AG09309 (cell line): ENCODE results near the gene MRGPRE.
"Not testable (repeated sequence)": the region's sequence is repeated elsewhere in the genome, so short reads cannot be mapped to it uniquely, and the experiment has no call there.

Experiments used
- DNase-seq: peaks from one replicate; pipeline ENCODE4 v3.0.0-alpha.2; 2010; ENCODE audit warnings: low read depth
- H3K4me3 ChIP-seq: 2 replicates; pipeline ENCODE4 v1.5.1; 2011; ENCODE audit warnings: mild to moderate bottlenecking, low read depth, low read length, moderate library complexity; ENCODE audit not compliant: control insufficient read depth
- TF ChIP-seq, protein P1 (sequence below): IDR thresholded peaks from 2 replicates; pipeline ENCODE4 v1.5.1; 2011; ENCODE audit warnings: mild to moderate bottlenecking, low read depth, low read length, inconsistent platforms; ENCODE audit not compliant: insufficient read depth, control insufficient read depth; ENCODE audit errors: missing control alignments

The MRGPRE gene, protein sequence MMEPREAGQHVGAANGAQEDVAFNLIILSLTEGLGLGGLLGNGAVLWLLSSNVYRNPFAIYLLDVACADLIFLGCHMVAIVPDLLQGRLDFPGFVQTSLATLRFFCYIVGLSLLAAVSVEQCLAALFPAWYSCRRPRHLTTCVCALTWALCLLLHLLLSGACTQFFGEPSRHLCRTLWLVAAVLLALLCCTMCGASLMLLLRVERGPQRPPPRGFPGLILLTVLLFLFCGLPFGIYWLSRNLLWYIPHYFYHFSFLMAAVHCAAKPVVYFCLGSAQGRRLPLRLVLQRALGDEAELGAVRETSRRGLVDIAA

DNA sequence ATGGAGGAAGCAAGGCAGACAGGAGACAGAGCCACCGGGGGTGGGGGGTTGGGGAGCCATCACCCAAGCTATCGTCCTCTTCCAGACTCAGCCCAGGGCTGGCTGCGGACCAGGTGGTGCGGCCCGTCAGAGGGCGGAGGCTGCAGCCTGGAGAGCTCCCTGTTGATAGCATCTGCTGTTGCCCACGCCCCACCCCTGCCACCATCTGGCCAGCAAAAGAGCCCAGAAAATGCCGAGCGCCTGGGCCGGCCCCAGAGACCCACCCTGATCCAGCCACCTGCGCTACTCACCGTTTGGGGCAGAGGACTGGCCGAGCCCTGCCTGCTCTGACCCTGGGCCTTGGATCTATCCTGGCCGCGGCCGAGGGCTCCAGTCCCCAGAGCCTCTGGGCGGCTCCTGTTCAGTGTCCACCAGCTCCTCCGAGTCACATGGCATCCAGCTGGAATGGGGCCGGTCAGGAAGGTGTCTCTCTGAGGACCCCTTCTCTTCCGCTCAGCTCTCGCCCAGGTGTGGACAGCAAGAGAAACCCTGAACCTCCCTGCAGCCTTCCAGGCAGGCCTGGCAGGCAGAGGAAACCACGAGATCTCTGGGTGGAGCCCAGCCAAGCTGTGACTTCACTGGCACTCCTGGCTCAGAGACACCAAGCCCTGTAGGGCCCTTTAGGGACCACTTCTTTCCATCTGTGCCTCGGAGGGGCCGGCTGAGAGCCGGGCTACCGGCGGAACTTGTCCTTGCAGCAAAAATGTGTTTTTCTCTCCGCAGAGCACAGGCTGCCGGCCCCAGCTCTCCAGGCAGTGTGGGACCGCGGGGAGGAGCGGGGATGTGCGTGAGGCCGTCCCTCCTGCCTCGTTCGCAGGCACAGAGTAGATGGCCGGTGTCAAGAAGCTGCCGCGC lies at the start of gene MRGPRE:
MRGPRE (minus strand) TSS at position 567 of the 894 bp plus-strand sequence. CDS start 3,618 bp downstream, outside the sequence.
- no peak within 1 kb of the TSS for H3K4me3 ChIP-seq
- TF ChIP-seq, protein P1, sequence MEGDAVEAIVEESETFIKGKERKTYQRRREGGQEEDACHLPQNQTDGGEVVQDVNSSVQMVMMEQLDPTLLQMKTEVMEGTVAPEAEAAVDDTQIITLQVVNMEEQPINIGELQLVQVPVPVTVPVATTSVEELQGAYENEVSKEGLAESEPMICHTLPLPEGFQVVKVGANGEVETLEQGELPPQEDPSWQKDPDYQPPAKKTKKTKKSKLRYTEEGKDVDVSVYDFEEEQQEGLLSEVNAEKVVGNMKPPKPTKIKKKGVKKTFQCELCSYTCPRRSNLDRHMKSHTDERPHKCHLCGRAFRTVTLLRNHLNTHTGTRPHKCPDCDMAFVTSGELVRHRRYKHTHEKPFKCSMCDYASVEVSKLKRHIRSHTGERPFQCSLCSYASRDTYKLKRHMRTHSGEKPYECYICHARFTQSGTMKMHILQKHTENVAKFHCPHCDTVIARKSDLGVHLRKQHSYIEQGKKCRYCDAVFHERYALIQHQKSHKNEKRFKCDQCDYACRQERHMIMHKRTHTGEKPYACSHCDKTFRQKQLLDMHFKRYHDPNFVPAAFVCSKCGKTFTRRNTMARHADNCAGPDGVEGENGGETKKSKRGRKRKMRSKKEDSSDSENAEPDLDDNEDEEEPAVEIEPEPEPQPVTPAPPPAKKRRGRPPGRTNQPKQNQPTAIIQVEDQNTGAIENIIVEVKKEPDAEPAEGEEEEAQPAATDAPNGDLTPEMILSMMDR, result no peak
- no peak for DNase-seq

DNA sequence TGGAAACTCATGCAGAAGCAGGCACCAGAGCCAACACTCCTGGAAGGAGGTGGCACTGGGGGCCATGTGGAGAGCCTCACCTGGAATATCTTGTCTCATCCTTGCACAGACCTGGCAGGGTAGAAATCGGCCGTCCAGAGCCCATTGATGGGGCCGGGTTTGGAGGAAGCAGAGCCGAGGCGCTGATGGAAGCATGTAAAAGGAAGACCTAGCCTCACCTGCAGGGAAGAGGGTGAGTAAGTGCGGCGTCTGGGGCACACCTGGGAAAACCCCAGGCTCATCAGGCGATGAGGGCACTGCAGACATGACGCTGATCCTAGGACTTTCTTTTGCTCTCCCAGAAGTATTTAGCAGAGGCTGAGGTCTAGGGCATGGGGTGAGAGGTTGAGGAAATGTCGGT lies 48.9 kb upstream of the MRGPRE start:
- DNase-seq, H3K4me3 ChIP-seq: not testable (repeated sequence)

DNA sequence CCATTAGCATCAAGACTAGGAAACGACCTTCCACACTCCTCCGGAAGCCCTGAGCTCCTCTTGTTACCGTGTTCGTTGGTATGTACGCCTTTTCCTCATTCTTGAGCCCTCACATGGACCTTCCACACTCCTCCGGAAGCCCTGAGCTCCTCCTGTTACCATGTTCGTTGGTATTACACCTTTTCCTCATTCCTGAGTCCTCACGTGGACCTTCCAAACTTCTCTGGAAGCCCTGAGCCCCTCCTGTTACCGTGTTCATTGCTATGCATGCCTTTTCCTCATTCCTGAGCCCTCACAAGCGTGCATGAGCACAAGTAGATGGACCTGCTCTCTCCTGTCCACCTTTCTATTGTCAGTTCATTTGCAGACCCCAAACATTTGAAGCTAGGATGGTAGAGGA lies 48.4 kb upstream of the MRGPRE start:
- DNase-seq, H3K4me3 ChIP-seq: not testable (repeated sequence)

DNA sequence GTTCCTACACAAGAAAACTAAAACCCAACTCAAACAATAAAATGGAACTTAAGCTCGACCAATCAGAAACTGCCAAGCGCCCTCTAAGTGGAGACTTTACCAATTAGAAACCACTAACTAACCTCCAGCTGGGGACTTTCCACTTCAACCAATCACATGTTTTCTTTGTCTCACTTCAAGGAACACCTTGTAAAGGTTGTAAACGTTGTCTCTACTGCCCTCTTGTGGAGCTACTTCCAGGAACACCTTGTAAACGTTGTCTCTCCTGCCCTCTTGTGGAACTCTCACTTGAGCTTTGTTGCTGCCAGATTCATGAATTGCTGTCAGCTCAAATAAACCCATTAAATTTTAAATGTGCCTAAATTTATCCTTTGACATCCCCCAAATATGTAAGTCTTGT lies 46.7 kb upstream of the MRGPRE start:
- DNase-seq, H3K4me3 ChIP-seq: not testable (repeated sequence)

DNA sequence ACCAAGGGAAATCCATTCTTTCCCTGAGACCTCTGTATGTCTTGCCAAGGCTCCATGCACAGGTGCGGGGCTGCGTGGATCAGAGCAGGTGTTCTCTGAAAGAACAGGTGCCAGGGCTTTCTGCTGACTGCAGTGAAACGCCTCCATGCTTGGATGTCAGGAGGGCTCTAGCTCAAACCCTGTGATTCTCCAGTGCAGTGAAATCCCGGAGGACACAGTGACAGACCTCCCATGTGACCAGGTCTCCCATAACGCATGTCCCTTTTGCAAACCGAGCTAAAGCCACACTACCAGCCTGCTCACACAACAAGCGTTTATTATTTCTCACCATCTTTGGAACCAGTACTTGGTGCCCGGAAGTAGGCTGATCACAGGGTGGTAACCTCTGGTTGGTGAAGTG lies 41.4 kb upstream of the MRGPRE start:
- DNase-seq, result not testable (repeated sequence)

DNA sequence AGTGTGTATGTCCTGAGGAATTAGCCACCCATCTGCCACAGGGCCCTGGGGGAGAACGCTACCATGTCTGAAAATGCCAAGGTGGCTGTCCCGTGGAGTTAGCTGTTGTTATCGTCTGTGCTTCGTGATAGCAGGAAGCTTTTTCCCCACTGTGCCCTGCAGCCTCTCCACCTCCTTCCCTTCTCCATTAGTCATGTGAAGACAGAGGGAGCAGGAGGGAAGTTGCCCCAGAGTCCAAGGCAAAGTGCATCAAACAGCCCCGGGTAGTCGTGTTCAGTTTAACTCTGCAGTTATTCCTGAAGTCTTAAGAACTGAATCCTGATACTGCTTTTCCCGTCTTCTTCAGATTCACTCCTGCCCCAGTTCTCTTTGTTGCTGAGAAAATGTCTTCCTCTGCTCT lies 30.3 kb upstream of the MRGPRE start:
- not testable (repeated sequence) for H3K4me3 ChIP-seq, DNase-seq

More for the DNA sequence above, 41.4 kb upstream of the MRGPRE start:
- H3K4me3 ChIP-seq, result not testable (repeated sequence)

DNA sequence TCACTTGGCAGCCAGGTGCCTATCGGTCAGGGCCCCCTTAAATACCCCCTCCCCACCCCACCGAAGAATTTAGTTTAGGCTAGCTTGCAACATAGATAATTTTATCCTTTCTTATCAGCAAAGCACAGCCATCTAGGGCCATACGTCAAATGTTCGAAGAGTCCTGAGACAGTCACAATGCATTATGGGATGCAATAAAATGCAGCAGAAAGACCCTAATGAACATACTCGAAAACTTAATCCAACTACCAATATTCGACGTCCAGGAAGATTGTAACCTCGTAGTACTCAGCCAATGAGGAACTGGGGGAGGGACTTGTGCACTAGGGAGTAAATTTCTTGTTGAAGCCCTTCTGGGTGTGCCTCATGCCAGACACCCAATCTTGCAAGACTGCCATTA lies 29.6 kb upstream of the MRGPRE start:
- not testable (repeated sequence) for H3K4me3 ChIP-seq, DNase-seq

DNA sequence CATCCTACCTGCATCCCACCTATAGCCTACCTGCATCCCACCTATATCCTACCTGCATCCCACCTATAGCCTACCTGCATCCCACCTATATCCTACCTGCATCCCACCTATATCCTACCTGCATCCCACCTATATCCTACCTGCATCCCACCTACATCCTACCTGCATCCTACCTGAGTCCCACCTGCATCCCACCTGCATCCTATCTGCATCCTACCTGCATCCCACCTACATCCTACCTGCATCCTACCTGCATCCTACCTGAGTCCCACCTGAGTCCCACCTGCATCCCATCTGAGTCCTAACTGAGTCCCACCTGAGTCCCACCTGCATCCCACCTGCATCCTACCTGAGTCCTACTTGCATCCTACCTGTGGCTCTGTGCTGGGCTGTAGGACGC lies 25.3 kb upstream of the MRGPRE start:
- DNase-seq, H3K4me3 ChIP-seq: not testable (repeated sequence)

DNA sequence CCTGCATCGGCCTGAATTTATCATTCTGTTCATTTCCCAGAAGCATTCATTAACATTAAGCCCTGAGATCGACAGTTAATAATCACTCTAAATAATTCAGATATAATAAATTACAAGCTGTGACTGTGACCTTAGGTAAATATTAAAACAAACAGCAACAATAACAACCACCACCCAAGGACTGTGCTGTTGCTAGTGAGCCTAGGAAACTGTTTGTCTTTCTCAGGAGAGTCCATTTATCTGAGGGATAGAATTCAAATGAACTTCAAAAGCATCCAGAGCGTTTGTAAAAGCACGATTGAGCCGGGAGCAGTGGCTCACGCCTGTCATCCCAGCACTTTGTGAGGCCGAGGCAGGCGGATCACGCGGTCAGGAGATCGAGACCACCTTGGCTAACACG lies 23.0 kb upstream of the MRGPRE start:
- DNase-seq, H3K4me3 ChIP-seq: not testable (repeated sequence)

DNA sequence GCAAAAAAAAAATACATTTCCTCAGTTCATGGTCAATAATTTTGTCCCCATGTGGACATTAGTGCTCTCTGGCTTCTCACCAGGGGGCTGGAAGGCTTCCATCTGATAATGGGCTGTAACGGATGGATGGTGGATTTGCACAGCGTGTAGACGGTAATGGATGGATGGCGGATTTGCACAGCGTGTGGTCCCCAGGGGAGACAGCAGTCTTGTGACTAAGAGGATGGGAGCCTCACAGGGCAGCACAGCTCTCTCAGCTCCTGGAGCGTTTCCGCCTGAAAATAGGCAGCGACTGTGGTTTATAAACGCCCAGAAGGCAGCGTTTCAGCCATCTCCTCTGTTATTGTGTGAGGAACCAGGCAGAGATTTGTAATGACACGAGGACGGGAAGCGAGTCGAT lies 22.6 kb upstream of the MRGPRE start:
- not testable (repeated sequence) for DNase-seq, H3K4me3 ChIP-seq

DNA sequence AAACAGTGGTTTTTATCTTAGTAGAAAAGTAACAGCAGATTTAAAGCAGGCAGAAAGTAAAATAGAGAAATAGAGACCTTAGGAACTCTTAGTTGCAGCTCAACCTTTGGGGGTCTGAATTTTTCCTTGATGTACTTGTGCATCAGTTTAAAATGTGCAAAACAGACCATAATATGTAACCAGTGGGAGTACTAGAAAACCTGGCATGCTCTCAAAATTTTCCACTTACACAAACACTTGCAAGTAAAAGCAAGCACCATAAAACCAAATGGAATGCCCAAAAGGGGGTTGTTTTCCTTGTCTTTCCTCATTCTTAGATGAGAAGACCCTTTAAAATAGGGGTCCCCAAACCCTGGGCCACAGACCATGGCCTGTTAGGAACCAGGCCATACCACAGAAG lies 12.9 kb upstream of the MRGPRE start:
- no peak overlapping the region for H3K4me3 ChIP-seq
- DNase-seq, result no peak
- TF ChIP-seq, protein P1, result no peak
